GM12878 (cell line): ENCODE data around the gene GPR17. TPM values are rescaled to one million over a fixed set of nuclear protein-coding genes. Genes with fewer than 3 reads are reported as not detected.

Experiments used
- ATAC-seq: fragments of 200-7000 bp; cut with Tn5 transposase; 3 replicates; pipeline ENCODE4 v1.9.1; 2020; ENCODE audit warnings: mild to moderate bottlenecking, moderate library complexity
- BruUV-seq: library from RNA; stranded (reverse); fragments of 400-500 nt; replicated peaks from 2 replicates; lab custom pipeline; 2021; lab: Mats Ljungman, UMichigan
- CTCF ChIA-PET: fragments of 300-600 bp; sonication (Branson Sonifier 250); formaldehyde crosslinking; extraction: SDS; loops from one replicate; lab custom pipeline; 2021; ENCODE audit warnings: inconsistent platforms; lab: Yijun Ruan, JAX
- POLR2A ChIA-PET: fragments of 350-600 bp; formaldehyde crosslinking; extraction: SDS; loops from one replicate; lab custom pipeline; 2021; ENCODE audit warnings: inconsistent platforms; lab: Charles Lee
- RAD21 ChIA-PET: fragments of 300-600 bp; sonication (Branson Sonifier 250); formaldehyde crosslinking; loops from one replicate; lab custom pipeline; 2023; ENCODE audit warnings: antibody characterized with exemption; ENCODE audit not compliant: unreplicated experiment; lab: Charles Lee
- SMC1A ChIA-PET: fragments of 300-600 bp; sonication (Branson Sonifier 250); formaldehyde crosslinking; loops from one replicate; lab custom pipeline; 2023; ENCODE audit not compliant: unreplicated experiment, uncharacterized antibody; lab: Charles Lee
- DNase-seq: peaks from one replicate; pipeline ENCODE4 v3.0.0-alpha.2; 2011; ENCODE audit warnings: low read depth, low spot score
- FAIRE-seq: peaks from 3 replicates; lab custom pipeline; 2011; peaks lifted over from hg19 to GRCh38; lab: Jason Lieb, UNC
- H2AFZ ChIP-seq: 2 replicates; pipeline ENCODE4 v1.6.0; 2011; ENCODE audit warnings: low read depth, low read length, control low read depth; ENCODE audit not compliant: control insufficient read depth
- H3K27ac ChIP-seq: 2 replicates; pipeline ENCODE4 v1.5.1; 2011; ENCODE audit warnings: control low read depth; ENCODE audit not compliant: control insufficient read depth, insufficient read depth
- H3K27me3 ChIP-seq, 2 experiments: replicated peaks in 1 of 2; 2 replicates each; pipeline versions ENCODE4 v1.6.0 to v1.6.1; 2011; ENCODE audit warnings: low read length in 1 of 2; ENCODE audit not compliant: control insufficient read depth in 2 of 2, insufficient read depth in 2 of 2
- H3K36me3 ChIP-seq, 2 experiments: 2 replicates each; pipeline ENCODE4 v1.5.1; 2011; ENCODE audit warnings: low read length in 1 of 2; ENCODE audit not compliant: control insufficient read depth in 2 of 2, insufficient read depth in 2 of 2
- H3K4me1 ChIP-seq: 2 replicates; pipeline ENCODE4 v1.6.1; 2011; ENCODE audit warnings: mild to moderate bottlenecking, low read length, moderate library complexity, mixed read lengths; ENCODE audit not compliant: control insufficient read depth, insufficient read depth
- H3K4me2 ChIP-seq: 2 replicates; pipeline ENCODE4 v1.6.0; 2011; ENCODE audit warnings: control low read depth; ENCODE audit not compliant: control insufficient read depth, insufficient read depth
- H3K4me3 ChIP-seq: fragments of 200-600 bp; sonication (generic); 2 replicates; pipeline ENCODE4 v1.5.1; 2016
- H3K79me2 ChIP-seq: 2 replicates; pipeline ENCODE4 v1.6.0; 2011; ENCODE audit warnings: low read length; ENCODE audit not compliant: control insufficient read depth, insufficient read depth
- H3K9ac ChIP-seq: 2 replicates; pipeline ENCODE4 v1.8.0; 2011; ENCODE audit warnings: low read length, control low read depth, mixed read lengths; ENCODE audit not compliant: control insufficient read depth, insufficient read depth
- H3K9me3 ChIP-seq: replicated peaks from 3 replicates; pipeline ENCODE4 v1.5.1; 2011; ENCODE audit warnings: mild to moderate bottlenecking, low read length; ENCODE audit not compliant: control insufficient read depth, insufficient read depth
- H4K20me1 ChIP-seq: 2 replicates; pipeline ENCODE4 v1.6.0; 2011; ENCODE audit not compliant: control insufficient read depth, insufficient read depth
- CTCF ChIP-seq, 3 experiments: IDR thresholded peaks in 2 of 3; conservative IDR thresholded peaks in 1 of 3; 2 replicates each; pipeline ENCODE4 v1.5.1; 2011; ENCODE audit warnings: low read depth in 3 of 3, low read length in 3 of 3, mild to moderate bottlenecking in 3 of 3, control low read depth in 2 of 3, moderate library complexity in 2 of 3, inconsistent platforms in 1 of 3, mixed read lengths in 1 of 3; ENCODE audit not compliant: control insufficient read depth in 2 of 3, insufficient read depth in 1 of 3; ENCODE audit errors: extremely low read depth in 1 of 3
- GATAD2B ChIP-seq: fragments of 450-650 bp; conservative IDR thresholded peaks from 2 replicates; pipeline ENCODE4 v1.6.1; 2017; ENCODE audit warnings: low read depth, mild to moderate bottlenecking, moderate library complexity
- MTA3 ChIP-seq: IDR thresholded peaks from 2 replicates; pipeline ENCODE4 v1.6.1; 2012; ENCODE audit warnings: low read length, inconsistent platforms, borderline replicate concordance
- RAD21 ChIP-seq: IDR thresholded peaks from 2 replicates; pipeline ENCODE4 v1.6.1; 2011; ENCODE audit warnings: mild to moderate bottlenecking, low read depth, low read length, moderate library complexity; ENCODE audit not compliant: insufficient read depth
- STAT3 ChIP-seq: IDR thresholded peaks from 2 replicates; pipeline ENCODE4 v1.6.1; 2011; ENCODE audit warnings: low read depth, low read length, improper control_type of control experiment
- SUZ12 ChIP-seq: fragments of 200-600 bp; sonication (generic); IDR thresholded peaks from one replicate; pipeline ENCODE4 v1.6.1; 2018; ENCODE audit warnings: antibody characterized with exemption, mild to moderate bottlenecking; ENCODE audit not compliant: unreplicated experiment
- TBL1XR1 ChIP-seq: IDR thresholded peaks from 2 replicates; pipeline ENCODE4 v1.6.1; 2012; ENCODE audit warnings: low read depth, low read length, improper control_type of control experiment
- TCF3 ChIP-seq: IDR thresholded peaks from 2 replicates; pipeline ENCODE4 v1.6.1; 2012; ENCODE audit warnings: low read depth, mild to moderate bottlenecking, low read length, borderline replicate concordance; ENCODE audit not compliant: insufficient read depth
- ZNF687 ChIP-seq: fragments of 450-650 bp; IDR thresholded peaks from 2 replicates; pipeline ENCODE4 v1.6.1; 2017; ENCODE audit warnings: mild to moderate bottlenecking, moderate library complexity
- WGBS: methylation state at CpG from one replicate; pipeline ENCODE4 v1.1.6; 2016; ENCODE audit warnings: low lambda C conversion rate; ENCODE audit not compliant: insufficient replicate concordance, insufficient coverage; ENCODE audit errors: missing lambda C conversion rate; 5-methylcytosine and 5-hydroxymethylcytosine counted together
- in situ Hi-C: fragments of 300-500 bp; cut with MboI; formaldehyde crosslinking; loops from 9 replicates; pipeline ENCODE4 v1.14.3; 2018; ENCODE audit warnings: mixed read lengths
- intact Hi-C: fragments of 100-400 bp; cut with micrococcal nuclease; formaldehyde crosslinking; loops from one replicate; pipeline ENCODE4 v1.14.2; 2022; ENCODE audit not compliant: unreplicated experiment
- polyA plus RNA-seq, 11 experiments: library from polyadenylated mRNA; depleted of rRNA in 4 of 11; unstranded in 6 of 11; stranded (reverse) in 5 of 11; fragments of >200 nt; fragmentation: Nextera tagmentation in 4 of 11; fragmentation: Illumina TruSeq in 1 of 11; extraction: Ambion mirVana in 4 of 11; extraction: Trizol in 1 of 11; gene quantifications; 1 replicate in 1 of 11; 2 replicates in 10 of 11; pipeline versions ENCODE4 v1.2.1 to v1.2.3, GENCODE V29; 2011 to 2016; ENCODE audit warnings: inconsistent platforms in 2 of 11, missing spikeins in 2 of 11, low read depth in 1 of 11
- total RNA-seq, 4 experiments: library from RNA; depleted of rRNA in 3 of 4; stranded (reverse); fragments of >200 nt in 3 of 4; fragmentation: Illumina TruSeq in 1 of 4; extraction: Trizol in 1 of 4; gene quantifications; 2 replicates each; pipeline versions ENCODE4 v1.2.1 to v1.2.3, GENCODE V29; 2013 to 2021

The GPR17 gene
- total and polyA plus RNA-seq, 10 of the 15 experiments (the other 5 are each of a cell fraction or from before 2014, with no cell fraction given), result not detected

GRCh38 chr2:127675331-127676261 lies 29.6 kb downstream of the GPR17 start, which contains the start of gene LIMS2:
Gene LIMS2 (minus strand): TSS chr2:127675530. CDS start chr2:127675024, 506 bp downstream.
- Histone ChIP-seq H3K79me2 (no peaks in the 10 kb centered on the region), H3K9ac (no peak within 1 kb of the TSS), H3K9me3 (no peaks in the 10 kb centered on the region), H3K27me3 (peaks cover 9 to 17% of the 10 kb centered on the region in 2 experiments), H3K27ac (no peak within 1 kb of the TSS), H2AFZ (no peak within 1 kb of the TSS; the same call in 1 of the 2 replicates), H4K20me1 (0 out of 2 replicates have a peak, but pooled peaks cover 3% of the 10 kb centered on the region), H3K36me3 (no peaks in the 10 kb centered on the region), H3K4me1 (no peaks in the 10 kb centered on the region), H3K4me2 (peak within 1 kb of the TSS; percentile 27; the same call in 1 of the 2 replicates), H3K4me3 (no peak within 1 kb of the TSS)
- ChIA-PET POLR2A (interaction anchor here (0.6 kb wide), 1 partner anchor 409 kb away, joined by 3 read pairs; no protein-coding TSS in a partner anchor), CTCF (interaction anchor here (1.1 kb wide), 1 partner anchor 9 kb away, joined by 3 read pairs; no protein-coding TSS in a partner anchor), SMC1A (no interaction called here), RAD21 (no interaction called here)
- no TSS peak for BruUV-seq
- FAIRE-seq, result no peak
- intact Hi-C loops, result no loop called here
- in situ Hi-C loops, result no loop called here
- TF ChIP-seq GATAD2B, result no peak
- TF ChIP-seq SUZ12, result peak; percentile 94
- 0 out of 2 replicates have a peak, but pooled peaks have one; percentile 13 for TF ChIP-seq RAD21
- 9% methylated on average over 34 of the region's 56 CpGs for WGBS
- no peak; the same call in 2 of the 3 replicates for ATAC-seq
- no peak for DNase-seq

- Histone ChIP-seq H3K4me3 (no peak overlapping the region), H3K4me1 (no peaks in the 10 kb centered on the region), H3K9ac (no peak overlapping the region), H4K20me1 (0 out of 2 replicates have a peak, but pooled peaks cover 3% of the 10 kb centered on the region), H3K79me2 (no peaks in the 10 kb centered on the region), H3K27ac (no peak overlapping the region), H3K36me3 (no peaks in the 10 kb centered on the region), H3K27me3 (peaks cover 9 to 15% of the 10 kb centered on the region in 2 experiments), H2AFZ (no peak overlapping the region), H3K9me3 (no peaks in the 10 kb centered on the region), H3K4me2 (no peak overlapping the region)
- ChIA-PET SMC1A (no interaction called here), POLR2A (no interaction called here), CTCF (no interaction called here), RAD21 (no interaction called here)
- intact Hi-C loops (no loop called here), in situ Hi-C loops (no loop called here)
- WGBS, result 70% methylated on average over 2 of the region's 2 CpGs
- FAIRE-seq (no peak), DNase-seq (no peak), ATAC-seq (no peak)
- BruUV-seq, result no TSS peak
- TF ChIP-seq TCF3 (no peak), ZNF687 (no peak), STAT3 (no peak), MTA3 (no peak), CTCF (IDR thresholded peaks at IDR 0.05 in 2 of 3, conservative IDR thresholded peaks at IDR 0.05 in 1 of 3; ENCODE audit: control insufficient read depth in 2 of 3, extremely low read depth in 1 of 3, insufficient read depth in 1 of 3, low read depth in 3 of 3, low read length in 3 of 3) (no peak), TBL1XR1 (no peak)
Observed at GRCh38 chr2:127676906-127677305, 31.0 kb downstream of the GPR17 start.
